MM.1S (cell line): ENCODE measurements around the gene EZH2.

ENCODE experiments used
- DNase-seq: peaks from one replicate; pipeline ENCODE4 v3.0.0-alpha.2; 2015
- H2AFZ ChIP-seq: fragments of 300-600 bp; sonication (generic); 2 replicates; pipeline ENCODE4 v1.6.0; 2016; ENCODE audit warnings: antibody characterized with exemption, low read length
- H3F3A ChIP-seq: fragments of 300-600 bp; sonication (generic); 2 replicates; pipeline ENCODE4 v1.6.1; 2016; ENCODE audit warnings: mild to moderate bottlenecking, antibody characterized with exemption, low read length, moderate library complexity, mixed read lengths; ENCODE audit not compliant: insufficient read depth
- H3K27ac ChIP-seq: fragments of 300-600 bp; sonication (generic); 2 replicates; pipeline ENCODE4 v1.5.1; 2016; ENCODE audit warnings: mild to moderate bottlenecking, low read length
- H3K27me3 ChIP-seq: fragments of 300-600 bp; sonication (generic); replicated peaks from 2 replicates; pipeline ENCODE4 v1.6.0; 2016; ENCODE audit warnings: low read length; ENCODE audit not compliant: insufficient read depth
- H3K36me3 ChIP-seq: fragments of 300-600 bp; sonication (generic); replicated peaks from 2 replicates; pipeline ENCODE4 v1.6.1; 2016; ENCODE audit warnings: mild to moderate bottlenecking, low read length, mixed read lengths; ENCODE audit not compliant: insufficient read depth
- H3K4me1 ChIP-seq: fragments of 300-600 bp; sonication (generic); 2 replicates; pipeline ENCODE4 v1.6.1; 2016; ENCODE audit warnings: low read length, mixed read lengths
- H3K4me2 ChIP-seq: fragments of 300-600 bp; sonication (generic); 2 replicates; pipeline ENCODE4 v1.6.0; 2016; ENCODE audit warnings: low read depth, low read length
- H3K4me3 ChIP-seq: fragments of 300-600 bp; sonication (generic); 2 replicates; pipeline ENCODE4 v1.5.1; 2016; ENCODE audit warnings: low read length, mixed read lengths
- H3K79me2 ChIP-seq: fragments of 300-600 bp; sonication (generic); 2 replicates; pipeline ENCODE4 v1.6.1; 2016; ENCODE audit warnings: mixed run types, low read length, mixed read lengths
- H3K9ac ChIP-seq: fragments of 300-600 bp; sonication (generic); 2 replicates; pipeline ENCODE4 v1.6.1; 2016; ENCODE audit warnings: low read length, mixed read lengths
- H3K9me2 ChIP-seq: fragments of 300-600 bp; sonication (generic); replicated peaks from 2 replicates; pipeline ENCODE4 v1.6.1; 2016; ENCODE audit warnings: mild to moderate bottlenecking, low read length, mixed read lengths; ENCODE audit not compliant: insufficient read depth
- H3K9me3 ChIP-seq: fragments of 300-600 bp; sonication (generic); replicated peaks from 2 replicates; pipeline ENCODE4 v1.6.1; 2016; ENCODE audit warnings: mild to moderate bottlenecking, low read length, mixed read lengths; ENCODE audit not compliant: insufficient read depth
- H4K20me1 ChIP-seq: fragments of 300-600 bp; sonication (generic); 2 replicates; pipeline ENCODE4 v1.6.1; 2016; ENCODE audit warnings: mild to moderate bottlenecking, low read length, moderate library complexity, mixed read lengths; ENCODE audit not compliant: insufficient read depth
- CTCF ChIP-seq: fragments of 300-600 bp; sonication (generic); IDR thresholded peaks from 2 replicates; pipeline ENCODE4 v1.5.1; 2016; ENCODE audit warnings: antibody characterized with exemption, low read length, mixed read lengths
- EZH2 ChIP-seq: fragments of 300-600 bp; sonication (generic); optimal IDR thresholded peaks from 2 replicates; pipeline ENCODE3; 2017; ENCODE audit warnings: low read depth, mild to moderate bottlenecking, antibody characterized with exemption, low read length, mixed read lengths
- EZH2phosphoT487 ChIP-seq: fragments of 300-600 bp; sonication (generic); IDR thresholded peaks from 2 replicates; pipeline ENCODE4 v1.6.1; 2018; ENCODE audit warnings: antibody characterized with exemption, low read length

The EZH2 gene

GRCh38 chr7:148807436-148807835, 76.7 kb downstream of the EZH2 start:
- Histone ChIP-seq H3K9ac (no peak overlapping the region), H3K9me3 (no peaks in the 10 kb centered on the region), H3K9me2 (no peaks in the 10 kb centered on the region), H3K79me2 (peaks cover 7% of the 10 kb centered on the region; the same call in 1 of the 2 replicates), H4K20me1 (no peaks in the 10 kb centered on the region), H3K4me3 (no peak overlapping the region), H3K27me3 (no peaks in the 10 kb centered on the region), H3K27ac (no peak overlapping the region), H3F3A (peaks cover 29% of the 10 kb centered on the region), H2AFZ (no peak overlapping the region), H3K4me1 (no peaks in the 10 kb centered on the region), H3K36me3 (peaks cover 15% of the 10 kb centered on the region), H3K4me2 (no peak overlapping the region)
- no peak for DNase-seq
- TF ChIP-seq EZH2phosphoT487 (no peak), CTCF (no peak), EZH2 (no peak)

- no peak for TF ChIP-seq EZH2
- no peak for TF ChIP-seq CTCF
- no peak for DNase-seq
- no peak overlapping the region for H3K4me2 ChIP-seq
These were observed 77.9 kb downstream of the EZH2 start for GRCh38 chr7:148806187-148806586.

DNA sequence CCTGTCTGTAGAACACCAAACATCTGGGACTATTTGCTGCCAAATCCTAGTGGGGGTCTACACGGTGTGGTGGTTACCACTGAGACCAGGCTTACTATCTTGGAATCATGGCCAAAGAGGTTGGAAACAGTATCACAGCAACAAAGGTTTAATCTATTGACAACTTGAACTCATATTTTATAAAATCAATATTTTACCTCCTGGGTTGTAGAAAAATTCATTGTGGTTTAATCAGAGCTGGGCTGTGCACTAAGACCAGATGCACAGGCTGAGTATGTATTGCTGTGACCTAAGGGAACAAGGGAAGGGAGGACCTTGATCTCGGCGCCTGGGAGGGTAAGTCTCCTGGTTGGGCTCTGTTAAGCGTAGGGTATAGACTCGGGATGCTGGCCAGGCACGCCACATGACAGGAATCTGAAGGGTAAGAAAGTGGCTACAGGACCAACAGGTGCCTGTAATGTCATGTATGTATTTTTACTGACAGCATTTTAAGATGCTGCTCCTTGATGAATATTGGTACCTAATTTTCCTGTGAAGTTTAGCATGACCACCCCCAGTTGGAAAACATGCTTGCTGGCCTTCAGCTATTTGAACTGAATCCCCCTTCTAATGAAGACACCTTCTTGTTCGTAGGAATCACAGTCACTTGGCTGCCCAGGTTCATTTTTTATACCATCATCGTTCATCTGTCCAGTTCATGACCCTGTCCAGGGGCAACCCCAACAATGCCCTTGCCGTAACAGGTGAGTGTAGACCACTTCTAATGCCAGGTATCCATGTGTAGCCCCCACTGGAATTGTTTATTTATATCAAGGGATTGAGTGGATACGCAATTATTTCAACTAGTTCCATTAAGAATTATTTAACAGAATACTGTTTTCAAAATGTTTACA, 79.5 kb downstream of the EZH2 start:
- Histone ChIP-seq H3K79me2 (no peaks in the 10 kb centered on the region), H4K20me1 (no peaks in the 10 kb centered on the region)

More at GRCh38 chr7:148806187-148806586, 77.9 kb downstream of the EZH2 start:
- Histone ChIP-seq H4K20me1 (no peaks in the 10 kb centered on the region), H3K4me1 (no peaks in the 10 kb centered on the region), H3K9ac (no peak overlapping the region), H3K36me3 (peaks cover 15% of the 10 kb centered on the region), H3K9me3 (no peaks in the 10 kb centered on the region), H3K79me2 (peaks cover 3% of the 10 kb centered on the region; the same call in 1 of the 2 replicates), H3K9me2 (no peaks in the 10 kb centered on the region), H3K4me3 (no peak overlapping the region), H3K27me3 (no peaks in the 10 kb centered on the region), H3K27ac (no peak overlapping the region), H2AFZ (no peak overlapping the region), H3F3A (peaks cover 29% of the 10 kb centered on the region)

More for the DNA sequence above, 79.5 kb downstream of the EZH2 start:
- Histone ChIP-seq H3K36me3 (peaks cover 20% of the 10 kb centered on the region), H3K4me3 (no peak overlapping the region), H3K27ac (no peak overlapping the region), H3K4me1 (no peaks in the 10 kb centered on the region), H3K4me2 (no peak overlapping the region), H2AFZ (no peak overlapping the region), H3K9ac (no peak overlapping the region), H3K27me3 (no peaks in the 10 kb centered on the region), H3K9me2 (no peaks in the 10 kb centered on the region), H3F3A (peaks cover 35% of the 10 kb centered on the region), H3K9me3 (no peaks in the 10 kb centered on the region)
- no peak for TF ChIP-seq CTCF
- DNase-seq: no peak
